Limb (tissue), 2 donors: Measurements from ENCODE around the gene WNT10A.
"Not testable (repeated sequence)": the region's sequence is repeated elsewhere in the genome, so short reads cannot be mapped to it uniquely, and the experiment has no call there.

ENCODE experiments used
- DNase-seq, 2 donors: peaks; one replicate each; pipeline ENCODE4 v3.0.0-alpha.2; 2016; ENCODE audit errors: extremely low spot score in 2 of 2

The WNT10A gene

DNA sequence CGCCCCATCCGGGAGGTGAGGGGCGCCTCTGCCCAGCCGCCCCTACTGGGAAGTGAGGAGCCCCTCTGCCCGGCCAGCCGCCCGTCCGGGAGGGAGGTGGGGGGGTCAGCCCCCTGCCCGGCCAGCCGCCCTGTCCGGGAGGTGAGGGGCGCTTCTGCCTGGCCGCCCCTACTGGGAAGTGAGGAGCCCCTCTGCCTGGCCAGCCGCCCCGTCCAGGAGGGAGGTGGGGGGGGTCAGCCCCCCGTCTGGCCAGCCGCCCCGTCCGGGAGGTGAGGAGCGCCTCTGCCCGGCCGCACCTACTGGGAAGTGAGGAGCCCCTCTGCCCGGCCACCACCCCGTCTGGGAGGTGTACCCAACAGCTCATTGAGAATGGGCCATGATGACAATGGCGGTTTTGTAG lies 51.1 kb downstream of the WNT10A start:
- DNase-seq: not testable (repeated sequence)
